HCT116 (cell line): Measurements from ENCODE around the gene JPH3. TPM values are rescaled to one million over a fixed set of nuclear protein-coding genes. Genes with fewer than 3 reads are reported as not detected.

Source experiments
- ATAC-seq: fragments of 200-7000 bp; cut with Tn5 transposase; 2 replicates; pipeline ENCODE4 v1.9.1; 2020; ENCODE audit warnings: mild to moderate bottlenecking, moderate library complexity
- BruUV-seq: library from RNA; stranded (reverse); fragments of 400-500 nt; replicated peaks from 2 replicates; lab custom pipeline; 2021; lab: Mats Ljungman, UMichigan
- CTCF ChIA-PET: fragments of 300-600 bp; sonication (Branson Sonifier 250); formaldehyde crosslinking; loops from one replicate; lab custom pipeline; 2021; ENCODE audit warnings: antibody characterized with exemption; lab: Charles Lee
- POLR2A ChIA-PET: fragments of 300-600, 350-600 bp; sonication (Branson Sonifier 250); formaldehyde crosslinking; loops from one replicate; lab custom pipeline; 2021; ENCODE audit warnings: antibody characterized with exemption; lab: Charles Lee
- RAD21 ChIA-PET, 2 experiments: fragments of 300-600 bp; sonication (Branson Sonifier 250); formaldehyde crosslinking; loops; one replicate each; lab custom pipeline; 2023; ENCODE audit warnings: low total read pairs in 2 of 2; ENCODE audit not compliant: uncharacterized antibody in 2 of 2, unreplicated experiment in 2 of 2, low non-redundant PET in 1 of 2; lab: Charles Lee
- DNase-seq: peaks from one replicate; pipeline ENCODE4 v3.0.0-alpha.2; 2010; ENCODE audit warnings: low read depth, low spot score
- H2AFZ ChIP-seq: fragments of 200-600 bp; shearing (Covaris generic), sonication (generic); 2 replicates; pipeline ENCODE4 v1.6.1; 2017; ENCODE audit warnings: low read depth, mixed run types, mixed read lengths, antibody characterized with exemption, low read length; ENCODE audit not compliant: poor library complexity, severe bottlenecking
- H3K27ac ChIP-seq: 2 replicates; pipeline ENCODE4 v1.5.1; 2012; ENCODE audit warnings: low read depth, low read length
- H3K27me3 ChIP-seq: fragments of 200-600 bp; sonication (generic); 2 replicates; pipeline ENCODE4 v1.6.1; 2016; ENCODE audit warnings: mixed run types, low read length, mixed read lengths; ENCODE audit not compliant: insufficient read depth
- H3K36me3 ChIP-seq, 2 experiments: fragments of 200-500 bp in 1 of 2; fragments of 200-600 bp in 1 of 2; sonication (Bioruptor generic) in 1 of 2; sonication (generic) in 1 of 2; 2 replicates each; pipeline versions ENCODE4 v1.5.1 to v1.6.1; 2014 to 2016; ENCODE audit warnings: low read length in 2 of 2, inconsistent platforms in 1 of 2, mixed read lengths in 1 of 2, mixed run types in 1 of 2; ENCODE audit not compliant: insufficient read depth in 2 of 2, control insufficient read depth in 1 of 2
- H3K4me1 ChIP-seq, 2 experiments: fragments of 200-600 bp in 1 of 2; sonication (generic) in 1 of 2; 2 replicates each; pipeline versions ENCODE4 v1.5.1 to v1.6.1; 2012 to 2017; ENCODE audit warnings: low read length in 2 of 2, inconsistent platforms in 1 of 2, mild to moderate bottlenecking in 1 of 2, mixed read lengths in 1 of 2, mixed run types in 1 of 2, moderate library complexity in 1 of 2; ENCODE audit not compliant: insufficient read depth in 2 of 2, control insufficient read depth in 1 of 2
- H3K4me2 ChIP-seq: fragments of 200-600 bp; sonication (generic); 2 replicates; pipeline ENCODE4 v1.6.1; 2017; ENCODE audit warnings: mixed run types, low read length, mixed read lengths
- H3K4me3 ChIP-seq, 2 experiments: fragments of 200-600 bp in 1 of 2; sonication (generic) in 1 of 2; replicated peaks in 1 of 2; 2 replicates each; pipeline ENCODE4 v1.5.1; 2011 to 2016; ENCODE audit warnings: low read length in 2 of 2, control low read depth in 1 of 2, low read depth in 1 of 2, mild to moderate bottlenecking in 1 of 2, mixed read lengths in 1 of 2, mixed run types in 1 of 2
- H3K79me2 ChIP-seq: fragments of 200-600 bp; sonication (generic); 2 replicates; pipeline ENCODE4 v1.6.1; 2017; ENCODE audit warnings: mild to moderate bottlenecking, mixed run types, low read length, moderate library complexity, mixed read lengths; ENCODE audit not compliant: insufficient read depth
- H3K9ac ChIP-seq: fragments of 200-600 bp; sonication (generic); 2 replicates; pipeline ENCODE4 v1.6.1; 2016; ENCODE audit warnings: low read length, mixed read lengths
- H3K9me2 ChIP-seq: fragments of 200-600 bp; sonication (generic), shearing (Covaris generic); 2 replicates; pipeline ENCODE4 v1.6.1; 2017; ENCODE audit warnings: mixed run types, mild to moderate bottlenecking, moderate library complexity; ENCODE audit not compliant: insufficient read depth
- H3K9me3 ChIP-seq, 2 experiments: fragments of 200-500 bp in 1 of 2; fragments of 200-600 bp in 1 of 2; sonication (Bioruptor generic) in 1 of 2; sonication (generic) in 1 of 2; 2 replicates each; pipeline ENCODE4 v1.6.1; 2014 to 2017; ENCODE audit warnings: low read length in 2 of 2, mixed read lengths in 2 of 2, inconsistent platforms in 1 of 2, low read depth in 1 of 2, mild to moderate bottlenecking in 1 of 2, mixed run types in 1 of 2, moderate library complexity in 1 of 2; ENCODE audit not compliant: control insufficient read depth in 1 of 2, insufficient read depth in 1 of 2
- H4K20me1 ChIP-seq: fragments of 200-600 bp; sonication (generic), shearing (Covaris generic); 2 replicates; pipeline ENCODE4 v1.6.1; 2017; ENCODE audit warnings: mixed run types, mild to moderate bottlenecking, moderate library complexity; ENCODE audit not compliant: insufficient read depth
- ATF3 ChIP-seq: IDR thresholded peaks from 2 replicates; pipeline ENCODE4 v1.6.1; 2012
- EZH2 ChIP-seq: fragments of 200-600 bp; sonication (generic); IDR thresholded peaks from 2 replicates; pipeline ENCODE4 v1.6.1; 2017; ENCODE audit warnings: antibody characterized with exemption, mixed run types
- JUND ChIP-seq: IDR thresholded peaks from 2 replicates; pipeline ENCODE4 v1.6.1; 2012
- MAX ChIP-seq: IDR thresholded peaks from 2 replicates; pipeline ENCODE4 v1.6.1; 2012
- RAD21 ChIP-seq: IDR thresholded peaks from 2 replicates; pipeline ENCODE4 v1.6.1; 2012; ENCODE audit warnings: low read depth, mild to moderate bottlenecking
- SRF ChIP-seq: IDR thresholded peaks from 2 replicates; pipeline ENCODE4 v1.6.1; 2012; ENCODE audit warnings: low read depth
- ZBTB33 ChIP-seq: IDR thresholded peaks from 2 replicates; pipeline ENCODE4 v1.6.1; 2011; ENCODE audit warnings: mild to moderate bottlenecking, low read length, moderate library complexity; ENCODE audit not compliant: insufficient replicate concordance; ENCODE audit errors: extremely low read depth
- intact Hi-C: fragments of 100-400 bp; cut with micrococcal nuclease; formaldehyde crosslinking; loops from 2 replicates; pipeline ENCODE4 v1.10.0; 2022
- total RNA-seq: library from RNA; stranded (reverse); gene quantifications from one replicate; pipeline ENCODE4 v1.2.1, GENCODE V29; 2021; ENCODE audit not compliant: unreplicated experiment

Gene JPH3
- total RNA-seq, 1 experiment from 2014 or later, result 0.10 TPM

GRCh38 chr16:87569601-87570571 is 32.4 kb upstream of the JPH3 start:
- ChIA-PET CTCF (interaction anchor here (1.0 to 2.4 kb wide), 7 partner anchors 9 to 200 kb away, joined by 4 to 30 read pairs (median 11); no protein-coding TSS in a partner anchor), POLR2A (interaction anchor here (1.0 to 1.8 kb wide), 2 partner anchors 9 to 176 kb away, joined by 3 to 12 read pairs; no protein-coding TSS in a partner anchor), RAD21 (no interaction called here)
- H3K79me2 ChIP-seq, result no peaks in the 10 kb centered on the region
- H3K36me3 ChIP-seq, result no peaks in the 10 kb centered on the region
- no peaks in the 10 kb centered on the region for H3K27me3 ChIP-seq
- no peak overlapping the region for H3K4me2 ChIP-seq
- H2AFZ ChIP-seq, result no peak overlapping the region
- H3K4me3 ChIP-seq, result no peak overlapping the region
- ATAC-seq (no peak), DNase-seq (no peak)
- H3K27ac ChIP-seq, result no peak overlapping the region
- H3K9me3 ChIP-seq, result no peaks in the 10 kb centered on the region
- no peak overlapping the region for H3K9ac ChIP-seq
- H4K20me1 ChIP-seq, result no peaks in the 10 kb centered on the region
- TF ChIP-seq SRF (no peak), JUND (no peak), ZBTB33 (no peak), RAD21 (no peak), ATF3 (no peak), EZH2 (no peak), MAX (no peak)
- no TSS peak for BruUV-seq
- no peaks in the 10 kb centered on the region for H3K9me2 ChIP-seq
- intact Hi-C loops, result loop anchor here (5.0 kb wide), 1 partner anchor 153 kb away; no protein-coding TSS in a partner anchor
- peaks cover 0 to 8% of the 10 kb centered on the region in 2 experiments; a peak in 2 of 4 replicates for H3K4me1 ChIP-seq
